Pancreas (tissue), 10 donors: ENCODE results near the gene CLEC2D. TPM values are rescaled to one million over a fixed set of nuclear protein-coding genes. Genes with fewer than 3 reads are reported as not detected.
"Not testable (repeated sequence)": the region's sequence is repeated elsewhere in the genome, so short reads cannot be mapped to it uniquely, and the experiment has no call there.

Experiments used
- ATAC-seq, 4 donors: fragments of 200-7000 bp; cut with Tn5 transposase; one replicate each; pipeline versions ENCODE4 v1.8.0 to v1.9.1; 2020; ENCODE audit warnings: mild to moderate bottlenecking in 4 of 4, moderate library complexity in 4 of 4
- DNase-seq, 6 donors: peaks; one replicate each; pipeline ENCODE4 v3.0.0-alpha.2; 2020
- FAIRE-seq: peaks from 2 replicates; lab custom pipeline; 2012; peaks lifted over from hg19 to GRCh38; lab: Jason Lieb, UNC
- H3K27ac ChIP-seq, 4 donors: fragments of 200-600 bp; sonication (generic); 1 replicate in 3 of 4; 2 replicates in 1 of 4; pipeline versions ENCODE4 v1.5.0 to v1.8.0; 2020
- H3K27me3 ChIP-seq, 4 donors: fragments of 200-600 bp; one replicate each; pipeline ENCODE4 v1.8.0; 2021
- H3K36me3 ChIP-seq, 3 donors: fragments of 200-600 bp; sonication (generic) in 1 of 3; one replicate each; pipeline versions ENCODE4 v1.5.0 to v1.8.0; 2020 to 2021
- H3K4me1 ChIP-seq, 3 donors: fragments of 200-600 bp; one replicate each; pipeline ENCODE4 v1.8.0; 2021
- H3K4me3 ChIP-seq, 4 donors: fragments of 200-600 bp; sonication (generic) in 2 of 4; one replicate each; pipeline versions ENCODE4 v1.5.0 to v1.8.0; 2020 to 2021
- H3K9me3 ChIP-seq, 4 donors: fragments of 200-600 bp; one replicate each; pipeline ENCODE4 v1.8.0; 2021
- WGBS, 2 donors: extraction: QIAGEN DNeasy Blood & Tissue Kit; methylation state at CpG; one replicate each; pipeline ENCODE4 v1.1.7; 2013; 5-methylcytosine and 5-hydroxymethylcytosine counted together
- intact Hi-C, 3 donors: fragments of 100-400 bp; cut with DNase I; formaldehyde crosslinking; loops; one replicate each; pipeline versions ENCODE4 v1.11.1 to v1.14.2; 2022
- polyA plus RNA-seq, 2 donors: library from polyadenylated mRNA; stranded (reverse); fragments of 200-250 nt; gene quantifications; one replicate each; pipeline ENCODE4 v1.2.3, GENCODE V29; 2013
- total RNA-seq, 6 donors: library from RNA; stranded (reverse); fragmentation: NEBNext Ultra II Directional in 4 of 6; extraction: Animal tissue kit (Norgen Biotek cat#: 25700) in 4 of 6; gene quantifications; one replicate each; pipeline versions ENCODE4 v1.2.1 to v1.2.4, GENCODE V29; 2021 to 2023
- TF ChIP-seq, protein P1 (sequence below), 4 donors: fragments of 200-600 bp; sonication (generic) in 3 of 4; IDR thresholded peaks; one replicate each; pipeline versions ENCODE4 v1.5.0 to v1.8.0; 2021; ENCODE audit warnings: antibody characterized with exemption in 4 of 4
- donor health status: healthy with polysubstance abuse.
- donor health status: DM: no; HTN: no; CAD: no; lungs with moderate emphysema.
- donor health status: DM: no; HTN: no; CAD: no.
- donor health status: control.
- donor health status: control.
- donor health status: Bipolar disorder and iron deficiency.
- donor health status: DM: yes; HTN: yes; CAD: no.
- donor health status: DM: no; HTN: no; CAD: no.
- donor health status: DM: no; HTN: no; CAD: no.
- donor health status: DM: yes; HTN: yes; CAD: no.

The CLEC2D gene
- total and polyA plus RNA-seq, 8 donors, result 1.1 to 5.7 (median 2.8) TPM

DNA sequence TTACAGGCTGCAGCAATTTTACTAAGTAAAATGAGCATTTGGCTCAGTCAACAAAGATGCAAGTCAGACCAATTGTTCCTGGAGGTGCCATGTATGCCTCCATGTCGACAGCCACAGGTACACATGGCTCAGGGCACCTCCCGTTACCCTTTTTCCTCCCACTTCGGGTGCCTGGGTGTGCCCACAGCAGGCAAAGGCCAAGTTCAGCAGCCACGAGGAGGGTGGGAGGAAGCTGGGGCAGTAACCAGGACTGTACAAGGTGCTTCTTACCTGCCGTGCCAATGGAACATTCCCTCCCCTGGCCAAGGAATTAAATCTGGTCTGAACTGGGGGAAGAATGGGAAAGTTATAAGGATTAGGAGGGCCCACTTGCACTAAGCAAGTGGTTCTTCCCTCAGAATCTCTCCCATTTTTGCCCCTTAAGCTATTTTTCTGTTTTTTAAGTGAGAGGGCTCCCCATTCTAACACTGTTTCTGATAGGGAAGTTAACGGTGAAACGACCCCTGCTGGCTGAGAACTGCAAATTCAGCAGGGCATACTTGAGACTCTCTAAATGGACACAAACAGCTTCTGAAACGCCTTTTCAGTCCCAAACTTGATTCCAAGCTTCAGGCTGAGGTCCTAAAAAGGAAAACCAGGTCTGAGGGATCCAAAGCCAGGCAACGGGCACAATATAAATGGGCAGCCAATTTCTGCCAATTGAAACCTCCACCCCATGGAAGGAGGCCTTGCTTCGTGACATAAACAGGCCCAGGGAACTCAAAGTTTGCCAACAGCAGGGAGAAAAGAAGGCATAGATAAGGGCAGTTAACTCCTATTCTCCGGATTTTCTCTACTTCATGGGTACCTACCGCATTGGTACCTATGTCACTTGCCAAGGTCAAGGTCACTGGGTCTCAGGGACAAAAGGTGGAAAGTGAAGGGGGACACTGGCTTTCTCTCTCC, 38.6 kb downstream of the CLEC2D start:
- no peak for FAIRE-seq
- no peaks in the 10 kb centered on the region for H3K36me3 ChIP-seq
- peak in 4 of 6 donors; percentile 18 to 49 (median 34) for DNase-seq
- ATAC-seq, result peak; percentile 46 to 91 (median 86)
- WGBS, 2 donors, result 37 to 42% methylated on average over 12 of the region's 12 CpGs
- H3K27ac ChIP-seq, result no peak overlapping the region
- H3K4me3 ChIP-seq, result no peak overlapping the region
- TF ChIP-seq, protein P1, sequence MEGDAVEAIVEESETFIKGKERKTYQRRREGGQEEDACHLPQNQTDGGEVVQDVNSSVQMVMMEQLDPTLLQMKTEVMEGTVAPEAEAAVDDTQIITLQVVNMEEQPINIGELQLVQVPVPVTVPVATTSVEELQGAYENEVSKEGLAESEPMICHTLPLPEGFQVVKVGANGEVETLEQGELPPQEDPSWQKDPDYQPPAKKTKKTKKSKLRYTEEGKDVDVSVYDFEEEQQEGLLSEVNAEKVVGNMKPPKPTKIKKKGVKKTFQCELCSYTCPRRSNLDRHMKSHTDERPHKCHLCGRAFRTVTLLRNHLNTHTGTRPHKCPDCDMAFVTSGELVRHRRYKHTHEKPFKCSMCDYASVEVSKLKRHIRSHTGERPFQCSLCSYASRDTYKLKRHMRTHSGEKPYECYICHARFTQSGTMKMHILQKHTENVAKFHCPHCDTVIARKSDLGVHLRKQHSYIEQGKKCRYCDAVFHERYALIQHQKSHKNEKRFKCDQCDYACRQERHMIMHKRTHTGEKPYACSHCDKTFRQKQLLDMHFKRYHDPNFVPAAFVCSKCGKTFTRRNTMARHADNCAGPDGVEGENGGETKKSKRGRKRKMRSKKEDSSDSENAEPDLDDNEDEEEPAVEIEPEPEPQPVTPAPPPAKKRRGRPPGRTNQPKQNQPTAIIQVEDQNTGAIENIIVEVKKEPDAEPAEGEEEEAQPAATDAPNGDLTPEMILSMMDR (IDR thresholded peaks at IDR 0.05), result peak; percentile 50 to 72 (median 69)
- no peaks in the 10 kb centered on the region for H3K4me1 ChIP-seq
- no peaks in the 10 kb centered on the region for H3K9me3 ChIP-seq
- no peaks in the 10 kb centered on the region for H3K27me3 ChIP-seq
- intact Hi-C loops, result loop anchor here in 2 of 3 donors (5.0 to 10.0 kb wide), 3 partner anchors 71 to 376 kb away; no protein-coding TSS in a partner anchor

DNA sequence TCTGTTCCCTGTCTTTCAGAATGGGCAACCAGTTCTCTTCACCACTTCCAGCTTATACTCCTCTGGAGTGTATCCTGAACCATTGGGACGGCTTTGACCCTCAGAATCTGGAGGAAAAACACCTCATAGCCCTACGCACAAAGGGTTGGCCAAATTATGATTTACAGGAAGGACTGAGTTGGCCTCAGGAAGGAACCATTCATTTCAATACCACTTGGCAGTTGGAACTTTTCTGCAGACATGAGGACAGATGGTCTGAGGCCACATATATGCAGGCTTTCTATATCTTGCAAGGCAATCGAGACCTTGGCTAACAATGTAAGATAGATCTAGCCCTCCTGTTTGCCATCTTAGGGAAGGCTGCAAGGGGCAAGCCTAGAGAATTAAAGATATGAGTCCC, 39.3 kb downstream of the CLEC2D start:
- no peaks in the 10 kb centered on the region for H3K27me3 ChIP-seq
- DNase-seq (no peak), ATAC-seq (no peak), FAIRE-seq (no peak)
- no peak overlapping the region for H3K4me3 ChIP-seq
- H3K36me3 ChIP-seq, result no peaks in the 10 kb centered on the region
- WGBS, 2 donors, result 78 to 80% methylated on average over 3 of the region's 3 CpGs
- intact Hi-C loops, result loop anchor here in 2 of 3 donors (5.0 to 10.0 kb wide), 3 partner anchors 72 to 377 kb away; no protein-coding TSS in a partner anchor
- H3K27ac ChIP-seq, result no peak overlapping the region
- no peaks in the 10 kb centered on the region for H3K4me1 ChIP-seq
- no peaks in the 10 kb centered on the region for H3K9me3 ChIP-seq
- TF ChIP-seq, protein P1 (IDR thresholded peaks at IDR 0.05), result no peak

DNA sequence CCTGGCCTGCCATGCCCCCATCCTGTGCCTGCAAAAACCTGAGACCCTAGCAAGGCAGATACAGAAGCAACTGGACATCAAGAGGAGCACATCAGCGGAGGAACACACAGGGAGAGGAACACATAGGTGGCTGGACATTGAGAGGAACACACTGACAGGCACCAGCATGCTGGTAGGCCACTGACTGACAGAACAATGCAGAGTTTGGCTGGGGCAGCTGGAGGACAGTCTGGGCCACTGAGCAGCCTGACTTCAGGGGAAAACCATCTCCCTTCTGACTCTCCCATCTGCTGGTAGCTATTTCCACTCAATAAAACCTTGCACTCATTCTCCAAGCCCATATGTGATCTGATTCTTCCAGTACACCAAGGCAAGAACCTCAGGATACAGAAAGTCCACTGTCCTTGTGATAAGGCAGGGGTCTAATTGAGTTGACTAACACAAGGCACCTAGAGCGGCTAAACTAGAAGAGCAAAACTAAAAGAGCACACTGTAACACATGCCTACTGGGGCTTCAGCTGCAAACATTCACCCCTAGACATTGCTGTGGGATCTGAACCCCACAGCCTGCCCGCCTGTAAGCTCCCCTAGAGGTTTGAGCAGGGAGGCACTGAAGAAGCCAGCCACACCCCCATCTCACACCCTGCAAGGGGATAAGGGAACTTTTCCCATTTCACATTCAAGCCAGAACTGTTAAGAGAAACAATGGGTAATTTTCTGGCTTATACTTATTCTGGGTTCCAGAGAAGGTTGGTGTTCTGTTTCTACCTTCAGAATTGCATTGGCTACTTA, 41.3 kb downstream of the CLEC2D start:
- TF ChIP-seq, protein P1 (IDR thresholded peaks at IDR 0.05), result no peak
- H3K36me3 ChIP-seq, result no peaks in the 10 kb centered on the region
- no peaks in the 10 kb centered on the region for H3K4me1 ChIP-seq
- ATAC-seq (no peak), FAIRE-seq (no peak), DNase-seq (no peak)
- H3K4me3 ChIP-seq, result no peak overlapping the region
- H3K27me3 ChIP-seq, result no peaks in the 10 kb centered on the region
- H3K27ac ChIP-seq, result no peak overlapping the region
- WGBS, 2 donors, result 68 to 85% methylated on average over 3 of the region's 3 CpGs
- intact Hi-C loops, result no loop called here
- H3K9me3 ChIP-seq, result no peaks in the 10 kb centered on the region

DNA sequence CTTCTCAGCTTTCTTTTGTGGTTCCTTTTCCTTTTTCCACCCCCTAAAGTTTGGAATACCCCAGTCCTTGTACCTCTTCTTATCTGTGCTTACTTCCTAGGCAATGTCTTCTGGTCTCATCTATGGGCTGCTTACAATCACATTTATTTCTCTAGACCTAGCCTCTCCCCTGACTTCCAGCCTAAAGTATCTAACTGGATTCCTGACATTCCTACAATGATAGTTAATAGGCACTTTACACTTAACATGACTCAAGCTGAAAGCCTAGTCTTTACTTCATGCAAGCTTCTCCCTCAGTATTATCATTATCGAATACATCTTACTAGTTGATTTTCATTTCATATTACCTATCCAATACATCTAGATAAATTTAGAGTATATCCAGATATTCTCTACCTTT, 42.2 kb downstream of the CLEC2D start:
- TF ChIP-seq, protein P1 (IDR thresholded peaks at IDR 0.05), result no peak
- 71 to 83% methylated on average over 1 of the region's 1 CpG for WGBS, 2 donors
- Histone ChIP-seq H3K4me3 (no peak overlapping the region), H3K27ac (no peak overlapping the region), H3K27me3 (no peaks in the 10 kb centered on the region), H3K36me3 (no peaks in the 10 kb centered on the region), H3K9me3 (no peaks in the 10 kb centered on the region), H3K4me1 (no peaks in the 10 kb centered on the region)
- ATAC-seq, result no peak
- no peak for DNase-seq
- intact Hi-C loops, result no loop called here
- FAIRE-seq, result no peak

DNA sequence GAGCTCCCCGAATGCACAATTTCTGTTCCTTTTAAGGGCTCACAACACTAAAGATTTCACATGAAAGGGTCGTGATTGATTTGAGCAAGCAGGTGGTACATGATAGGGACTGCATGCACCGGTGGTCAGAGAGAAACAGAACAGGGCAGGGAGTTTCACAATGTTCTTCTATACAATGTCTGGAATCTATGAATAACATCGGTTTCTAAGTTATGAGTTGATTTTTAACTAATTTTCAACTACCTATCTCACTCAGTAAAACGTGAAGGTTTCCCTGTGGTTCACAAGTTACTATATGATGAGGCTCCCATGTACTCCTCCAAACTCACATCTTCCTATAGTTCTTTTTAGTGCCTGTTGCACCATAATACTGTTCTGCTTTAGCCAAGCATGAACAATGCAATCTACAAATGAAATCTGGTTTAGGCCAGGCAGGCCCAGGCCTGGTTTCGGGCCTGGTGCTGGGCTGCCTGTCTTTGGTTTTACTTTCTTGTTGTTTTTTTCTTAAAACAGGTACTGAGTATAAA, 43.6 kb downstream of the CLEC2D start:
- 55 to 65% methylated on average over 6 of the region's 6 CpGs for WGBS, 2 donors
- H3K36me3 ChIP-seq, intact Hi-C loops, FAIRE-seq, ATAC-seq, H3K4me3 ChIP-seq, DNase-seq, H3K27ac ChIP-seq, H3K9me3 ChIP-seq, H3K27me3 ChIP-seq, H3K4me1 ChIP-seq: not testable (repeated sequence)
